ENCODE results near the gene EFCAB6.

Gene EFCAB6

DNA sequence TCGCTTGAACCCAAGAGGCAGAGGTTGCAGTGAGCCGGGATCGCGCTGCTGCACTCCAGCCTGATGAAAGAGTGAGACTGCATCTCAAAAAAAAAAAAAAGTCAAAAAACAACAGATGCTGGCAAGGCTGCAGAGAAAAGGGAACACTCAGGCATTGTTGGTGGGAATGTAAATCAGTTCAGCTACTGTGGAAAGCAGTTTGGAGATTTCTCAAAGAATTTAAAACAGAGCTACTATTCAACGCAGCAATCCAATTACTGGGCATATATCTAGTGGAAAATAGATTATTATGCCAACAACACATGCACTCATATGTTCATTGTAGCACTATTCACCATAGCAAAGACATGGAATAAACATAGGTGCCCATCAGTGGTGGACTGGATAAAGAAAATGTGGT lies 89.7 kb downstream of the EFCAB6 start:
- H3K4me3 ChIP-seq (ENCODE audit: low read depth, low read length): no peak overlapping the region
- no peak overlapping the region for H2AK5ac ChIP-seq (ENCODE audit: low read length)
- no peak overlapping the region for H4K91ac ChIP-seq (ENCODE audit: low read depth, low read length)
- H3K4ac ChIP-seq (ENCODE audit: low read depth, low read length): no peak overlapping the region
- no peak overlapping the region for H3K18ac ChIP-seq (ENCODE audit: low read length)
- H4K12ac ChIP-seq (ENCODE audit: low read depth, low read length): no peak overlapping the region
- no peak overlapping the region for H3K27ac ChIP-seq (ENCODE audit: low read depth, low read length)
- H3K27me3 ChIP-seq (ENCODE audit: insufficient read depth, low read length): no peaks in the 10 kb centered on the region
- no peak overlapping the region for H2AFZ ChIP-seq (ENCODE audit: insufficient read depth, low read length, poor library complexity)
- H3K14ac ChIP-seq (ENCODE audit: low read length): no peak overlapping the region
- no peaks in the 10 kb centered on the region for H3K79me2 ChIP-seq (ENCODE audit: control insufficient read depth, insufficient read depth, low read length, poor library complexity)
- no peak overlapping the region for H3K9ac ChIP-seq (ENCODE audit: low read length)
- no peak overlapping the region for H4K8ac ChIP-seq (ENCODE audit: low read depth, low read length)
- no peaks in the 10 kb centered on the region for H3K4me1 ChIP-seq (ENCODE audit: control insufficient read depth in 1 of 2, insufficient read depth in 2 of 2, low read length in 2 of 2)
- H2BK120ac ChIP-seq (ENCODE audit: insufficient read depth, low read length, poor library complexity): no peak overlapping the region
- H2BK5ac ChIP-seq (ENCODE audit: low read depth, low read length, poor library complexity): no peak overlapping the region
- H3K4me2 ChIP-seq (ENCODE audit: low read length): no peak overlapping the region
- H3K36me3 ChIP-seq (ENCODE audit: control insufficient read depth in 1 of 2, insufficient read depth in 2 of 2, low read length in 2 of 2): no peaks in the 10 kb centered on the region
- H2BK12ac ChIP-seq (ENCODE audit: low read length): no peak overlapping the region
- no CpG with 5 or more reads among the region's 5 CpGs for WGBS (ENCODE audit: extremely low coverage, insufficient coverage, insufficient read length)
- no peak overlapping the region for H3K23ac ChIP-seq (ENCODE audit: low read length)
- no peak for DNase-seq
- no peaks in the 10 kb centered on the region for H3K9me3 ChIP-seq (ENCODE audit: insufficient read depth, low read depth, low read length)
- H3K79me1 ChIP-seq (ENCODE audit: low read length): no peaks in the 10 kb centered on the region

DNA sequence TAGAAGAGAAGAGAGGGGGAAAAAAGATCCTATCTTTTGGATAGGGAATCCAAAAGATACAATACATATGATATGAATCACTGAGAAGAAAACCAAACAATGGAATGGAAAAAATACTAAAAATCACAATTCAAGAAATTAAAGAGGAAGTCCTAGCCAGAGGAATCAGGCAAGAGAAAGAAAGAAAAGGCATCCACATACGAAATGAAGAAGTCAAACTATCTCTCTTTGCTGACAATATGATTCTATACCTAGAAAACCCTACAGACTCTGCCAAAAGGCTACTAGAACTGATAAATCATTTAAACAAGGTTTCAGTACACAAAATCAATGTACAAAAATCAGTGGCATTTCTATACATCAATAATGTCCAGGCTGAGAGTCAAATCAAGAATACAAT lies 91.4 kb downstream of the EFCAB6 start:
- H3K4me1 ChIP-seq (ENCODE audit: control insufficient read depth in 1 of 2, insufficient read depth in 2 of 2, low read length in 2 of 2): no peaks in the 10 kb centered on the region
- no peak overlapping the region for H3K4me2 ChIP-seq (ENCODE audit: low read length)
- H4K12ac ChIP-seq (ENCODE audit: low read depth, low read length): no peak overlapping the region
- no peak overlapping the region for H3K4ac ChIP-seq (ENCODE audit: low read depth, low read length)
- no peaks in the 10 kb centered on the region for H3K9me3 ChIP-seq (ENCODE audit: insufficient read depth, low read depth, low read length)
- no peak overlapping the region for H3K4me3 ChIP-seq (ENCODE audit: low read depth, low read length)
- H3K27ac ChIP-seq (ENCODE audit: low read depth, low read length): no peak overlapping the region
- no peak overlapping the region for H3K14ac ChIP-seq (ENCODE audit: low read length)
- H2BK5ac ChIP-seq (ENCODE audit: low read depth, low read length, poor library complexity): no peak overlapping the region
- no peak overlapping the region for H2BK120ac ChIP-seq (ENCODE audit: insufficient read depth, low read length, poor library complexity)
- no peaks in the 10 kb centered on the region for H3K36me3 ChIP-seq (ENCODE audit: control insufficient read depth in 1 of 2, insufficient read depth in 2 of 2, low read length in 2 of 2)
- no peaks in the 10 kb centered on the region for H3K79me2 ChIP-seq (ENCODE audit: control insufficient read depth, insufficient read depth, low read length, poor library complexity)
- no peak for DNase-seq
- no CpG with 5 or more reads among the region's 1 CpG for WGBS (ENCODE audit: extremely low coverage, insufficient coverage, insufficient read length)
- H3K79me1 ChIP-seq (ENCODE audit: low read length): no peaks in the 10 kb centered on the region
- no peak overlapping the region for H4K8ac ChIP-seq (ENCODE audit: low read depth, low read length)
- no peak overlapping the region for H2BK12ac ChIP-seq (ENCODE audit: low read length)
- H3K27me3 ChIP-seq (ENCODE audit: insufficient read depth, low read length): no peaks in the 10 kb centered on the region
- no peak overlapping the region for H4K91ac ChIP-seq (ENCODE audit: low read depth, low read length)
- no peak overlapping the region for H2AK5ac ChIP-seq (ENCODE audit: low read length)
- no peak overlapping the region for H3K9ac ChIP-seq (ENCODE audit: low read length)
- no peak overlapping the region for H3K18ac ChIP-seq (ENCODE audit: low read length)
- no peak overlapping the region for H3K23ac ChIP-seq (ENCODE audit: low read length)
- H2AFZ ChIP-seq (ENCODE audit: insufficient read depth, low read length, poor library complexity): no peak overlapping the region

DNA sequence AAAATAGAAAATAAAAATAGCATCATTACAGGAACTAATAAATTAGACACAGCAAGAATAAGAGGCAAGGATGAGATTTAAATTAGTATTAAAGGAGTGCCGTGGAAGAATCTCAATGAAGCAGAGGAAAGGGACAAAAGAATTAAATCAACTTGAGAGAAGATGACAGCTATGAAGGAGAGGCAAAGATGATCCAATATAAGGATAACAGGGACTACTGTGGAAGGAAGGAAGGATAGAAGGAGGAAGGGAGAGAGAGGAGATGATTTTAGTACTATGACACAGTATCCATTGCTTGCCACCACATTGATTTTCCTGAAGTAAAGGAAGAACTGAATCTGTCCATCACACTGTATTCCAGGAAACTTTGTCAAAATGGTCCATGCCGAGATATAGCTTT lies 98.0 kb downstream of the EFCAB6 start:
- no peak overlapping the region for H3K14ac ChIP-seq (ENCODE audit: low read length)
- H2BK5ac ChIP-seq (ENCODE audit: low read depth, low read length, poor library complexity): no peak overlapping the region
- no CpG with 5 or more reads among the region's 2 CpGs for WGBS (ENCODE audit: extremely low coverage, insufficient coverage, insufficient read length)
- H4K91ac ChIP-seq (ENCODE audit: low read depth, low read length): no peak overlapping the region
- no peaks in the 10 kb centered on the region for H3K36me3 ChIP-seq (ENCODE audit: control insufficient read depth in 1 of 2, insufficient read depth in 2 of 2, low read length in 2 of 2)
- no peaks in the 10 kb centered on the region for H3K79me2 ChIP-seq (ENCODE audit: control insufficient read depth, insufficient read depth, low read length, poor library complexity)
- H4K8ac ChIP-seq (ENCODE audit: low read depth, low read length): no peak overlapping the region
- no peaks in the 10 kb centered on the region for H3K9me3 ChIP-seq (ENCODE audit: insufficient read depth, low read depth, low read length)
- no peak overlapping the region for H3K4me3 ChIP-seq (ENCODE audit: low read depth, low read length)
- no peak overlapping the region for H2BK12ac ChIP-seq (ENCODE audit: low read length)
- H3K4me1 ChIP-seq (ENCODE audit: control insufficient read depth in 1 of 2, insufficient read depth in 2 of 2, low read length in 2 of 2): no peaks in the 10 kb centered on the region
- H3K4ac ChIP-seq (ENCODE audit: low read depth, low read length): no peak overlapping the region
- no peaks in the 10 kb centered on the region for H3K27me3 ChIP-seq (ENCODE audit: insufficient read depth, low read length)
- H3K18ac ChIP-seq (ENCODE audit: low read length): no peak overlapping the region
- no peak overlapping the region for H3K9ac ChIP-seq (ENCODE audit: low read length)
- no peaks in the 10 kb centered on the region for H3K79me1 ChIP-seq (ENCODE audit: low read length)
- H3K27ac ChIP-seq (ENCODE audit: low read depth, low read length): no peak overlapping the region
- no peak overlapping the region for H3K23ac ChIP-seq (ENCODE audit: low read length)
- DNase-seq: no peak
- H2BK120ac ChIP-seq (ENCODE audit: insufficient read depth, low read length, poor library complexity): no peak overlapping the region
- no peak overlapping the region for H4K12ac ChIP-seq (ENCODE audit: low read depth, low read length)
- no peak overlapping the region for H3K4me2 ChIP-seq (ENCODE audit: low read length)
- H2AFZ ChIP-seq (ENCODE audit: insufficient read depth, low read length, poor library complexity): no peak overlapping the region
- H2AK5ac ChIP-seq (ENCODE audit: low read length): no peak overlapping the region

DNA sequence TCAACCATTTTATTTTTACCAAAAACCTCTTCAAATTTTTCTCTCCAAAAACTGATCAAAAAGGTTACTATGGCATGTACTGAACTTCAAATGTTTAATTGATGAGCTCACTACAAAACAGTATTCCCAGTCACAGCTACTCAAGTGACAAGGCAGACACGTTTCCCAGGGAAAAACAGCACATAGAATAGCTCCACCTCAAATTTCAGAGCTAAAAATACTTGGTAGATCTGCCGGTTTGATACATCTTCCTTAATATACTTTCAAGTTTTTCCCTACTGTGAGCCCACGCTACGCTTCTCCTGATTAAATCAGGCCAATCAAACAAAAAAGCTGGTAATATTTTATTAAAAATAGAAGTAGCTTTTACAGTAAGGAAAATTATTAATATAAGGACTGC lies 100.4 kb downstream of the EFCAB6 start:
- no peak overlapping the region for H3K4me2 ChIP-seq (ENCODE audit: low read length)
- no peak overlapping the region for H3K4me3 ChIP-seq (ENCODE audit: low read depth, low read length)
- H2BK5ac ChIP-seq (ENCODE audit: low read depth, low read length, poor library complexity): no peak overlapping the region
- no peak overlapping the region for H4K91ac ChIP-seq (ENCODE audit: low read depth, low read length)
- WGBS (ENCODE audit: extremely low coverage, insufficient coverage, insufficient read length): no CpG with 5 or more reads among the region's 4 CpGs
- no peaks in the 10 kb centered on the region for H3K27me3 ChIP-seq (ENCODE audit: insufficient read depth, low read length)
- H3K23ac ChIP-seq (ENCODE audit: low read length): no peak overlapping the region
- H3K18ac ChIP-seq (ENCODE audit: low read length): no peak overlapping the region
- no peak overlapping the region for H4K8ac ChIP-seq (ENCODE audit: low read depth, low read length)
- H3K9me3 ChIP-seq (ENCODE audit: insufficient read depth, low read depth, low read length): no peaks in the 10 kb centered on the region
- H4K12ac ChIP-seq (ENCODE audit: low read depth, low read length): no peak overlapping the region
- H2BK12ac ChIP-seq (ENCODE audit: low read length): no peak overlapping the region
- no peak overlapping the region for H2AK5ac ChIP-seq (ENCODE audit: low read length)
- no peaks in the 10 kb centered on the region for H3K4me1 ChIP-seq (ENCODE audit: control insufficient read depth in 1 of 2, insufficient read depth in 2 of 2, low read length in 2 of 2)
- H3K79me2 ChIP-seq (ENCODE audit: control insufficient read depth, insufficient read depth, low read length, poor library complexity): no peaks in the 10 kb centered on the region
- no peak for DNase-seq
- no peaks in the 10 kb centered on the region for H3K36me3 ChIP-seq (ENCODE audit: control insufficient read depth in 1 of 2, insufficient read depth in 2 of 2, low read length in 2 of 2)
- no peak overlapping the region for H2BK120ac ChIP-seq (ENCODE audit: insufficient read depth, low read length, poor library complexity)
- H3K79me1 ChIP-seq (ENCODE audit: low read length): no peaks in the 10 kb centered on the region
- no peak overlapping the region for H2AFZ ChIP-seq (ENCODE audit: insufficient read depth, low read length, poor library complexity)
- no peak overlapping the region for H3K27ac ChIP-seq (ENCODE audit: low read depth, low read length)
- no peak overlapping the region for H3K14ac ChIP-seq (ENCODE audit: low read length)
- H3K9ac ChIP-seq (ENCODE audit: low read length): no peak overlapping the region
- H3K4ac ChIP-seq (ENCODE audit: low read depth, low read length): no peak overlapping the region
